Eye (tissue), 1 donor: Measurements from ENCODE around the gene RAB10.
"Not testable (repeated sequence)": the region's sequence is repeated elsewhere in the genome, so short reads cannot be mapped to it uniquely, and the experiment has no call there.

Experiments
- DNase-seq: peaks from one replicate; pipeline ENCODE4 v3.0.0-alpha.2; 2015

Gene RAB10

GRCh38 chr2:26164641-26165211 lies 130.8 kb downstream of the RAB10 start:
- DNase-seq: no peak

DNA sequence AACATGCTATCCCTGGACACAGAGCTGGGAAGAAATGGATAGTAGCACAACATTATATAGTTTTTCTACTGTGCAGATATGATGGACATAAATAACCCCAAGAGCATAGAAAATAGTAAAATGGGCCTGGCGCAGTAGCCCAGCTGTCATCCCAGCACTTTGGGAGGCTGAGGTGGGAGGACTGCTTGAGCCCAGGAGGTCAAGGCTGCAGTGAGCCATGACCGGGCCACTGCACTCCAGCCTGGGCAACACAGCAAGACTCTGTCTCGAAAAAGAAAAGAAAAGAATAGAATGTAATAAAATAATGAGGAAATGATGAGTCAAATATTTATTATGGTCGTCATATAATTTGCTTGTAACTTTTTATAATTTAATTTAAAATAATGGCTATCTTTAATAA lies 131.5 kb downstream of the RAB10 start:
- DNase-seq: no peak

GRCh38 chr2:26166541-26166940 lies 132.7 kb downstream of the RAB10 start:
- not testable (repeated sequence) for DNase-seq

DNA sequence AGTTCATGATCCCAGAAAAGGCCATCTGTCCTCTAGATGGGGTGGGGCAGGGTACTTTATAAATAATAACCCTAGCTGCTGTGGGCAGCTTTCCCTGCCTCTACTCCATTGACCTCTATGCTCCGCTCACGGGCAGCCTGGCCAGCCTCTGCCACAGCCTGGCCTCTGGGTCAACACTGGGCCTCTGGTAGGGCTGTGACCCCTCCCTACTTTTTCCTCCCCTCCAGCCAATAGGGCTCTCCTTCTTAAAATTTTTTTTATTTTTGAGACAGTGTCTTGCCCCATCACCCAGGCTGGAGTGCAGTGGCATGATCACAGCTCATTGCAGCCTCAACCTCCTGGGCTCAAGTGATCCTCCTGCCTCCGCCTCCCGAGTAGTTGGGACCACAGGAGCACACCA lies 134.9 kb downstream of the RAB10 start:
- no peak for DNase-seq

- DNase-seq: no peak
Measured at GRCh38 chr2:26169226-26169625, 135.3 kb downstream of the RAB10 start.

DNA sequence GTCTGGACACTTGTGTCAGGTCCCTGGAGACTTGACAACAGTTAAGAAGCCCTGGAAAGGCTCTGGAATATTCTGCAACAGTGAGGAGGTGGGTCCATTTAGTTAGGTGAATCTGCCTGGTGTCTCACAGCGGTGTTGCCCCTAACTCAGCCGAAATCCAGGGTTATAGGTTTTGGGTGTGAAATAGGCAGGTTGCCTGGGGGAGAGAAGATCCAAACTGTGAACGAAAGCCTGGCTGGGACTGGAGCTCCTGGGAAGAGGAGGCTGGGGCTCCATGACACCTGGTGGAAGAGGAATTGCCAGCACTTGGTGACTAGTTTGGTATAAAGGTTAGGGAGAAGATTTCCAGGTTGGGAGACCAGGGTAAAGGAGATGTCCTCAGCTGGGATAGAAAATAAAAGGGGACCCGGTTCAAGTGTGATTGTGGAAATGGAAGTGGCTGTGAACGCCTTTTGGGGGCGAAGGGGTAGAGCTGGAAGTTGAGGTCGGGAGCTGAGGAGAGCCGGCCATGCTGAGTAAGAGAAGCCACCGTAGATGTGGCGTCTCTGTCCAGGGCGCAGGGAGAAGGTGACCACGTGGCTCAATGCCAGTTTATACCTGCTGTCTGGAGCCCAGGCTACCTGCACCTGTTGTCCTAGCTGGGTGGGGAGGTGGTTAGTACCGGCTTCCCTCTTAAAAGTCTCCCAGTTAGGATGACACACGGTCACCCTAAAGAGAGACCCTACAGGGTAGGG lies 136.0 kb downstream of the RAB10 start:
- DNase-seq: no peak

DNA sequence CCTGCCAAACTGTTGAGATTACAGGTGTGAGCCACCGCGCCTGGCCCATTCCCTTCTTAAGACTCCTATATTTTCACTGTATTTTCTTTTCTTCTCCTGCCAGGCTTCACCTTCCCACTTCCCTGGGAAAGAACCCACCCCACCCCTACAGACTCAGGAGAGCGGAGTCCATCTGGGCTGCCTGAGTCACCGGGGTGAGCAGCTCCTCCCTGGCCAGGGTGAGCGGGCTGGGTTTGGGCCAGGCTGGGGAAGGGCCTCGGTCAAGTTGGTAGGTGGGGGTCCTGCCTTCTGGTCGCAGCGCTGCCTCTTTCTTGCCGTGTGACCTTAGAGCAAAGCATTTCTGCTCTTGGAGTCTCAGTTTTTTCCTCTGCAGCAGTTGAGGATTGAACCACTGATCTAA lies 136.9 kb downstream of the RAB10 start:
- DNase-seq: no peak

- DNase-seq: peak; percentile 66
Measured at GRCh38 chr2:26172189-26172870, 138.4 kb downstream of the RAB10 start.

DNA sequence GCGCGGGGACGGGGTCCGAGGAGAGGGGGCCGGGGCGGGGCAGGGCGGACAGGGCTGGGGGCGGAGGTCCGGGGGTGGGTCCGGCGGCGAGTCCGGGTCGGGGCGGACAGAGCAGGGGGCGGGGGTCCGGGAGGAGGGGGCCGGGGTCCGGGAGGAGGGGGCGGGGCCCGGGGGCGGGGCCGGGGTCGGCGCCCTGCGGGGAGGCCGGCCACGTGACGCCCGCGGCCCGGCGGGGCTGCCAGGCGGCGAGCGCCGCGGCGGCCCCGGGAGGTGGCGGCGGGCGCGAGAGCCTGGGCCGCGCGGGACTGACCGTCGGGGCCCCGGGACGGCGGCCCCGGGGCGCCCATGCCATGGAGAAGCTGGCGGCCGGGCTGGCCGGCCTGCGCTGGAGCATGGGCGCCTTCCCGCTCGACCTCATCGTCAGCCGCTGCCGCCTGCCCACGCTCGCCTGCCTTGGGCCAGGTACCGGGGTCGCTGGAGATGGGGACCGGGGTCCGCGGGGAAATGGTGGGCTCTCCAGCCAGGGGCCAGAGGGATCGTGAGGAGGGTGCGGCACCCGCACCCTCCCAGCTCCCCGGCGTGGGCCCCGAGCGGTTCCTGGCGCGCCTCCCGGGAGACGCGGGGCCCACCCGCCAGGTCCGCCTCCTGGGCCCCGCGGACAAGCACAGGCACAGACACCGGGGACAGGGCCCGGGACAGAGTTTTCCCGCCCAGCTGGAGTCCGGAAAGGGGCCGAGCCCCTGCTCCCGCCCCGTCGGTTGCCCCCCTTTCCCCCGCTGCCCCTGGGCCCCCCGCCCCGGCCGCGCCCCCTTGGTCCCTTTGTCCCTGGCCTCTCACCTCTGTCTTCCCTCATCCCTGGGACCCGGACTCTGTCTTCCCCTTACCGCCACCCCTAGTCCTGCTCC lies 139.2 kb downstream of the RAB10 start, which contains the start of gene GAREM2:
Gene GAREM2 (plus strand): TSS at position 218 of the 905 bp plus-strand sequence. CDS start 133 bp downstream, at position 351.
- DNase-seq: peak; percentile 53

- peak; percentile 55 for DNase-seq
Measured at GRCh38 chr2:26173776-26174482, 140.0 kb downstream of the RAB10 start.

GRCh38 chr2:26174691-26175465 lies 141.0 kb downstream of the RAB10 start:
- DNase-seq: peak; percentile 55

- DNase-seq: peak; percentile 65
Measured at GRCh38 chr2:26175466-26176278, 141.8 kb downstream of the RAB10 start.

GRCh38 chr2:26176279-26176615 lies 142.4 kb downstream of the RAB10 start:
- DNase-seq: no peak

DNA sequence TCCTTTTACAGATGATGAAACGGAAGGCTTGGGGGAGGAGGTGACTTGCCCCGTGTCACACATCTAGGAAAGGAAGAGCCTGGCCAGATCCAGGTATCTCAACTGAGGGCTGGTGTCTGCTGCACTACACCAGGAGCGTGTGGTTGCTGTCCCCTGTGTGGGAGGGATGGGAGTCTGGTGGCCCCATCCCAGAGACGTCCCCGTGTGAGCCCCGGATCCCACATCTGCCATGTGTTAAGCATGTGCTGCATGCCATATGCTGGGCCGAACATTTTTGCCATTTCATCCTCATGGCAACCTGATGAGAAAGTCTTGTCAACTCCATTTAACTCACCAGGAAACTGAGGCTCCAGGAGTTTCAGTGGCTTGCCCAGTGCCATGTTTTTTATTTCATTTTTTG lies 143.2 kb downstream of the RAB10 start:
- DNase-seq: no peak

DNA sequence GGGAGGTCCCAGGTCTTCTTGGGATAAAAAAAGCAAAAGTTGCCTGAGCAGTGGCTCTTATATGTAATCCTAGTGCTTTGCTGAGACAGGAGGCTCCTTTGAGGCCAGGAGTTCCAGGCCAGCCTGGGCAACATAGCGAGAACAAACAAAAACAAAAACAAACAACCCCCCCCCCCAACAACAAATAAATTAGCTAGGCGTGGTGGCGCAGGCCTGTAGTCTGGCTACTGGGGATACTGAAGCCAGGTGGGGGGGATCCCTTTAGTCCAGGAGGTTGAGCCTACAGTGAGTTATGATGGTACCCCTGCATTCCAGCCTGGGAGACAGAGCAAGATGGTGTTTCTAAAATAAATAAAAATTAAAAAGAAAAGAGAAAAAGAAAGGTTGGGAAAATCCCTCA lies 144.4 kb downstream of the RAB10 start:
- DNase-seq: no peak

GRCh38 chr2:26178746-26179436 lies 145.0 kb downstream of the RAB10 start:
- peak; percentile 86 for DNase-seq

DNA sequence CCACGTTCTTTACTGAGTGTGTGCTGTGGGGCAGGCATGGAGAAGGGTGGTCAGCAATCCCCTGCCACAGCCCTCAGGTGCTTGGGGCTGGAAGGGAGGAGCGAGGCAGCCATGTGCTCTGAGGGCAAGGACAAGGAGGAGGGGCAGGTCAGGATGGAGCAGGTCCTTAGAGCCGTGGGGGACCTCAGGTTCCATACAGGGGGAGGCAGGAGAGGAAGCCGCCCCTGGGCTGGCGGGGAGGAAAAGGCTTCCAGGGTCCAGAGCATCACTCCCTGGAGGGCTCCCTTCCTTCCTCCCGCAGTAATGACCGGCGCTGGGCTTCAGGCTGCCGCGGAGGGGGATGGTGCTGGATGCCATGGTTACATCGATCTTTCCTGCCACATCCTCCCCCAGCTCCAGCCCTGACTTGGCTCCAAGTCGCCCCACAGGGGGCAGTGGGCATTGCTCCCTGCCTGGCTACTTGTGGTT lies 145.6 kb downstream of the RAB10 start:
- DNase-seq: peak; percentile 84

GRCh38 chr2:26182441-26182840 lies 148.6 kb downstream of the RAB10 start:
- DNase-seq: no peak

DNA sequence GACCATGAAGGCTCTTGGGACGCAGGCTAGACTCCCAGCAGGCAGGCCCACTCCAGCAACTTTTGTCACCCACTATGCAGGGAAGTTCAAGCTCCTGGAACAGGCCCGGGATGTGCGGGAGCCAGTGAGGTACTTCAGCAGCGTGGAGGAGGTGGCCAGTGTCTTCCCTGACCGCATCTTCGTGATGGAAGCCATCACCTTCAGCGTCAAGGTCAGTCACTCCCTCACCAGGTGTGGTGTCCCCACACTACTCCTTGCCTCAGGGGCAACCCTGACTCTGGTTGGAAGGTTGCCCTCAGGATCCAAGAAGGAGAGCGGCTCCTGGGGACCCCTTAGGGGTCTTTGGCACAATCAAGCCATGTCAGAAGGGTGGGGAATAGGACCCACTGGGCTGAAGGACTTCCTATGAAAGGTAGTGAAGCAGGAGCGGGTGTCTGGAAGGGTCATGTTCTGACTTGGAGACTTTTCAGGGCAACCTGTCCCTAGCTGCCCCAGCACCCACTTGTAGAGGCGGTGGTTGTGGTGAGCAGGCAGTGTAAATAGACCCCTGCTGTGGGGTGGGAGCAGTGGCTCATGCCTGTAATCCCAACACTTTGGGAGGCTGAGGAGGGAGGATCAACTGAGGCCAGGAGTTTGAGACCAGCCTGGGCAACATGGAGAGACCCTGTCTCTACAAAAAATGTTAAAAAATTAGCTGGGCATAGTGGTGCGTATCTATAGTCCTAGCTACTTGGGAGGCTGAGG lies 149.2 kb downstream of the RAB10 start:
- DNase-seq: no peak
